ENCODE data around the gene C16orf86.
A peak's percentile ranks its signal among the peaks of the same experiment; 100 is the strongest.

Gene C16orf86

GRCh38 chr16:67647111-67647651 lies 19.4 kb upstream of the C16orf86 start:
- Histone ChIP-seq H3K4me1 (ENCODE audit: control insufficient read depth, insufficient read depth, low read length) (peaks cover 5% of the 10 kb centered on the region), H3K9me3 (ENCODE audit: control insufficient read depth, insufficient read depth, low read length) (no peaks in the 10 kb centered on the region), H3K4me3 (ENCODE audit: low read length) (no peak overlapping the region), H3K27me3 (ENCODE audit: control insufficient read depth, insufficient read depth, low read length) (no peaks in the 10 kb centered on the region), H3K27ac (ENCODE audit: low read length) (no peak overlapping the region), H3K36me3 (ENCODE audit: control insufficient read depth, insufficient read depth, low read length) (peaks cover 8% of the 10 kb centered on the region)
- no peak for DNase-seq (ENCODE audit: low read depth, low spot score)
- WGBS (ENCODE audit: insufficient coverage, insufficient read length): no CpG with 5 or more reads among the region's 15 CpGs

DNA sequence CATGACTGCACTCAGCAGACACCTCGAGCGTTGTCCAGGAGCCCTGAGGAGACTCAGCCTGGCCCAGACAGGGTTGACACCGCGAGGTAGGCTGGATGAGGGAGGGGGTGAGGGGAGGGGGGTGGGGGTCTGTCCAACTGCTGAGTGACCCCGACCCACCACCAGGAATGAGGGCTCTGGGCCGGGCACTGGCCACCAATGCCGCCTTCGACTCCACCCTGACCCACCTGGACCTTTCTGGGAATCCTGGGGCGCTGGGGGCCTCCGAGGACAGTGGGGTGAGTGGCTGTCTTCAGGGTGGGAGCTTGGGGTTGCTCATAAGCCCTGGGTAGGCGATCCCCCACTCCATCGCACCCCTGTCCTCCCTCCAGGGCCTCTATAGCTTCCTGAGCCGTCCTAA lies 18.9 kb upstream of the C16orf86 start:
- no CpG with 5 or more reads among the region's 13 CpGs for WGBS (ENCODE audit: insufficient coverage, insufficient read length)
- Histone ChIP-seq H3K9me3 (ENCODE audit: control insufficient read depth, insufficient read depth, low read length) (no peaks in the 10 kb centered on the region), H3K36me3 (ENCODE audit: control insufficient read depth, insufficient read depth, low read length) (peaks cover 8% of the 10 kb centered on the region), H3K4me3 (ENCODE audit: low read length) (no peak overlapping the region), H3K27me3 (ENCODE audit: control insufficient read depth, insufficient read depth, low read length) (no peaks in the 10 kb centered on the region), H3K27ac (ENCODE audit: low read length) (no peak overlapping the region), H3K4me1 (ENCODE audit: control insufficient read depth, insufficient read depth, low read length) (peaks cover 5% of the 10 kb centered on the region)
- DNase-seq (ENCODE audit: low read depth, low spot score): no peak

- no peak overlapping the region for H3K27ac ChIP-seq (ENCODE audit: low read length)
- no CpG with 5 or more reads among the region's 65 CpGs for WGBS (ENCODE audit: insufficient coverage, insufficient read length)
- peaks cover 5% of the 10 kb centered on the region for H3K4me1 ChIP-seq (ENCODE audit: control insufficient read depth, insufficient read depth, low read length)
- peaks cover 8% of the 10 kb centered on the region for H3K36me3 ChIP-seq (ENCODE audit: control insufficient read depth, insufficient read depth, low read length)
- no peaks in the 10 kb centered on the region for H3K27me3 ChIP-seq (ENCODE audit: control insufficient read depth, insufficient read depth, low read length)
- H3K9me3 ChIP-seq (ENCODE audit: control insufficient read depth, insufficient read depth, low read length): no peaks in the 10 kb centered on the region
- DNase-seq (ENCODE audit: low read depth, low spot score): no peak
- H3K4me3 ChIP-seq (ENCODE audit: low read length): no peak overlapping the region
Measured at GRCh38 chr16:67648088-67648763, 18.4 kb upstream of the C16orf86 start.

DNA sequence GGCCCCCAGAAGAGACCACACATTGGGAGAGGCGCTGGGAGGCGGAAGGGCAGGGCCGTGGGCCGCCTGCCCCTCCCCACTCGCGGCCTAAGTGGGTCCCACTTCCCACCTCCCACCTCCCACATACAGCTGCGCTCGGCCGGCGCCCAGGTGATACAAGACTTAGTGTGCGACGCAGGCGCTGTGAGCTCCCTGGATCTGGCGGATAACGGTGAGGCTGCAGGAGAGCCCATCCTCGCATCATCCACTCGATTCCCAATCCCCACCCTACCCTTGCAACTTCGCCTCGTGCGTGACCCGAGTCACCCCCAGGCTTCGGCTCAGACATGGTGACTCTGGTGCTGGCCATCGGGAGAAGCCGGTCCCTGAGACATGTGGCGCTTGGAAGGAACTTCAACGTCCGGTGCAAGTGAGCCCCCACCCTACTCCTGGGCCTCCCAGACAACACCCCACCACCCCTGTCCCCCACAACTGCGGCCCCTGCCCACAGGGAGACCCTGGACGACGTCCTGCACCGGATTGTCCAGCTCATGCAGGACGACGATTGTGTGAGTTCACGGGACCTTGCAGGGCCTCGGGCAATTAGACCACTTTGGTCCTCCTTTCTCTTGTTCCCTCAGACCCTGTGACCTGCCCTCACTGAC lies 17.7 kb upstream of the C16orf86 start:
- peaks cover 8% of the 10 kb centered on the region for H3K36me3 ChIP-seq (ENCODE audit: control insufficient read depth, insufficient read depth, low read length)
- no peaks in the 10 kb centered on the region for H3K27me3 ChIP-seq (ENCODE audit: control insufficient read depth, insufficient read depth, low read length)
- no CpG with 5 or more reads among the region's 35 CpGs for WGBS (ENCODE audit: insufficient coverage, insufficient read length)

GRCh38 chr16:67649494-67649931 lies 17.1 kb upstream of the C16orf86 start:
- DNase-seq (ENCODE audit: low read depth, low spot score): no peak
- no peaks in the 10 kb centered on the region for H3K27me3 ChIP-seq (ENCODE audit: control insufficient read depth, insufficient read depth, low read length)
- H3K27ac ChIP-seq (ENCODE audit: low read length): no peak overlapping the region
- peaks cover 7% of the 10 kb centered on the region for H3K4me1 ChIP-seq (ENCODE audit: control insufficient read depth, insufficient read depth, low read length)
- H3K36me3 ChIP-seq (ENCODE audit: control insufficient read depth, insufficient read depth, low read length): peaks cover 8% of the 10 kb centered on the region
- no peaks in the 10 kb centered on the region for H3K9me3 ChIP-seq (ENCODE audit: control insufficient read depth, insufficient read depth, low read length)
- no CpG with 5 or more reads among the region's 34 CpGs for WGBS (ENCODE audit: insufficient coverage, insufficient read length)
- H3K4me3 ChIP-seq (ENCODE audit: low read length): no peak overlapping the region

More for the DNA sequence above, 17.7 kb upstream of the C16orf86 start:
- Histone ChIP-seq H3K4me3 (ENCODE audit: low read length) (no peak overlapping the region), H3K4me1 (ENCODE audit: control insufficient read depth, insufficient read depth, low read length) (peaks cover 7% of the 10 kb centered on the region), H3K9me3 (ENCODE audit: control insufficient read depth, insufficient read depth, low read length) (no peaks in the 10 kb centered on the region), H3K27ac (ENCODE audit: low read length) (no peak overlapping the region)
- DNase-seq (ENCODE audit: low read depth, low spot score): no peak

DNA sequence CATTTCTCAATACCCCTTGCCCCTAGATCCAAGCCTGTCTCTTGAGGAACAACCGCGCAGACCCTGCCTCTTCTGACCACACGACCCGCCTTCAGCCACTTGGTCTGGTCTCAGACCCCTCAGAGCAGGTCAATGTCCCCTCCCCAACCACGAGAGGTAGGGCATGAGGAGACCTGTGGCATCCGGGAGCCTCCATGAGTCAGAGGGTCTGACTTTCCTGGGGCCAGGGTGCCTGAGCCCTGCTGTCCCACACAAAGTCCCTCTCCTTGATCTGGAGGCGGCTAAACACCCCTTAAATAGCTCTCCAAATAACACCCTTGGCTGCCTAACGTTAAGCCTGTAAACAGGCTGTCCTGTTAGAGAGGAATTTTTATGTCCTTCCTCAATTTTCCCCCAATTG lies 16.6 kb upstream of the C16orf86 start:
- no CpG with 5 or more reads among the region's 8 CpGs for WGBS (ENCODE audit: insufficient coverage, insufficient read length)
- H3K9me3 ChIP-seq (ENCODE audit: control insufficient read depth, insufficient read depth, low read length): no peaks in the 10 kb centered on the region
- H3K4me1 ChIP-seq (ENCODE audit: control insufficient read depth, insufficient read depth, low read length): peaks cover 7% of the 10 kb centered on the region
- no peak overlapping the region for H3K27ac ChIP-seq (ENCODE audit: low read length)
- no peak for DNase-seq (ENCODE audit: low read depth, low spot score)
- H3K4me3 ChIP-seq (ENCODE audit: low read length): no peak overlapping the region
- peaks cover 8% of the 10 kb centered on the region for H3K36me3 ChIP-seq (ENCODE audit: control insufficient read depth, insufficient read depth, low read length)
- H3K27me3 ChIP-seq (ENCODE audit: control insufficient read depth, insufficient read depth, low read length): no peaks in the 10 kb centered on the region

DNA sequence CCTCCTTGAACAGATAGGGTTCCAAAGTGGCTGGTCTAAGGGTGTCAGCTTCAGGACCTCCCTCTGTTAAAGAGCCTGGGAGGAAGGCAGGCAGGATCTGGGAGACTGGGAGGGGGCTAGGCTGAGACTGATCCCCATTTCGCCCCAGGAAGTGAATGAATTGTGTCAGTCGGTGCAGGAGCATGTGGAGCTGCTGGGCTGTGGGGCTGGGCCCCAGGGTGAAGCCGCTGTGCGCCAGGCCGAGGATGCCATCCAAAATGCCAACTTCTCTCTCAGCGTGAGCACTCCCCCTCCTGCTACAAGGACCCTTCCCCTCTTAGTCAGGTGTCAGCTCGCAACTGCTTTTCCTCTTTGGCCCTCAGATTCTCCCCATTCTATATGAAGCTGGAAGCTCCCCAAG lies 15.6 kb upstream of the C16orf86 start:
- no peak for DNase-seq (ENCODE audit: low read depth, low spot score)
- H3K27ac ChIP-seq (ENCODE audit: low read length): no peak overlapping the region
- no CpG with 5 or more reads among the region's 7 CpGs for WGBS (ENCODE audit: insufficient coverage, insufficient read length)
- H3K9me3 ChIP-seq (ENCODE audit: control insufficient read depth, insufficient read depth, low read length): no peaks in the 10 kb centered on the region
- no peak overlapping the region for H3K4me3 ChIP-seq (ENCODE audit: low read length)
- no peaks in the 10 kb centered on the region for H3K27me3 ChIP-seq (ENCODE audit: control insufficient read depth, insufficient read depth, low read length)
- H3K36me3 ChIP-seq (ENCODE audit: control insufficient read depth, insufficient read depth, low read length): peaks cover 8% of the 10 kb centered on the region
- peaks cover 6% of the 10 kb centered on the region for H3K4me1 ChIP-seq (ENCODE audit: control insufficient read depth, insufficient read depth, low read length)

DNA sequence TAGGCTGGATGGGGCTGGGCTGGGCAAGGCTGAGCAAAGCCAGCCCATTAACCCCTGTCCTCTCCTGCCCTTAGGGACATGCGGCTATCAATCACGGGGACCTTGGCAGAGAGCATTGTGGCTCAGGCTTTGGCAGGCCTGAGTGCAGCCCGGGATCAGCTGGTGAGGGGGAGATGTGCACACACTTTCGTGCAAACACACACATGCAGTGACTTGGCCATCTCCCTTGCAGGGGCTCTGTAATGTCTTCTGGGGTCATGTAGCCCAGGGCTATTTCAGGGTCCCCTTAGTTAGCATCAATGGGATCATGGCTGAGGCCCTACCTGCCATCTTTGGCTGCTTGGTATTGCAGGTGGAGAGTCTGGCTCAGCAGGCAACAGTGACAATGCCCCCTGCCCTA lies 14.8 kb upstream of the C16orf86 start:
- peaks cover 8% of the 10 kb centered on the region for H3K36me3 ChIP-seq (ENCODE audit: control insufficient read depth, insufficient read depth, low read length)
- H3K27me3 ChIP-seq (ENCODE audit: control insufficient read depth, insufficient read depth, low read length): no peaks in the 10 kb centered on the region
- no peaks in the 10 kb centered on the region for H3K9me3 ChIP-seq (ENCODE audit: control insufficient read depth, insufficient read depth, low read length)
- peaks cover 5% of the 10 kb centered on the region for H3K4me1 ChIP-seq (ENCODE audit: control insufficient read depth, insufficient read depth, low read length)
- DNase-seq (ENCODE audit: low read depth, low spot score): no peak
- no peak overlapping the region for H3K4me3 ChIP-seq (ENCODE audit: low read length)
- no CpG with 5 or more reads among the region's 4 CpGs for WGBS (ENCODE audit: insufficient coverage, insufficient read length)
- H3K27ac ChIP-seq (ENCODE audit: low read length): no peak overlapping the region

- WGBS (ENCODE audit: insufficient coverage, insufficient read length): no CpG with 5 or more reads among the region's 59 CpGs
- peaks cover 8% of the 10 kb centered on the region for H3K36me3 ChIP-seq (ENCODE audit: control insufficient read depth, insufficient read depth, low read length)
- DNase-seq (ENCODE audit: low read depth, low spot score): no peak
- peaks cover 5% of the 10 kb centered on the region for H3K4me1 ChIP-seq (ENCODE audit: control insufficient read depth, insufficient read depth, low read length)
- H3K4me3 ChIP-seq (ENCODE audit: low read length): peak overlapping the region; percentile 55; the same call in 1 of the 2 replicates
- H3K9me3 ChIP-seq (ENCODE audit: control insufficient read depth, insufficient read depth, low read length): no peaks in the 10 kb centered on the region
- H3K27ac ChIP-seq (ENCODE audit: low read length): no peak overlapping the region
- H3K27me3 ChIP-seq (ENCODE audit: control insufficient read depth, insufficient read depth, low read length): no peaks in the 10 kb centered on the region
Measured at GRCh38 chr16:67652578-67653127, 14.0 kb upstream of the C16orf86 start.

DNA sequence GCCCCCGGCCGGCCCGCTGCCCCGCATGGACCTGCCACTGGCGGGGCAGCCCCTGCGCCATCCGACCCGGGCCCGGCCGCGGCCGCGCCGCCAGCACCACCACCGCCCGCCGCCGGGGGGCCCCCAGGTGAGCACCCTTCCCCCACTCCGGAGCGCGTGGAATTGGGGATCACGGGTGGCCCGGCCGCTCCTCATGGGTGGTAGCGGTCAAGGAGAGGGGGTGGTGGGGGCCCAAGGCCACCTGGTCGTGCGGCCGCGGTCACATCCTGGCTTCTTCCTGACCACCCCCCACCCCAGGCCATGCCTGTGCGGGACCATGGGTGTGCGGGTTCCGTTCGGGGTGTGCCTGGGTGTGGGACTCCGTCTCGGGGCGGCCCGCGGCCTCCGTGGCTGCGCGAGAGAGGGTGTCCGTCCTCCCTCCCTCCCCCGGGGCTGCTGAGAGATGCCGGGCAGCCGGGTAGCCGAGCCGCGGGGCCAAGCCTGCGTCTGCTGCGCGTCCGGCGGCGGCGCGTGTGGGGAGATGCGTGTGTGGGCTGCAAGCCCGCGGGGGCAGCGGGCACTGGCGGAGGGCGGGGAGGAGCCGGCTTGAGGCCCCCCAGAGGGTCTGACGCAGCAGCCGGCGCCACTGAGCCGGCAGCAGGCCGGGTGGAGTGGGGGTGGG lies 13.4 kb upstream of the C16orf86 start:
- Histone ChIP-seq H3K36me3 (ENCODE audit: control insufficient read depth, insufficient read depth, low read length) (peaks cover 11% of the 10 kb centered on the region), H3K27ac (ENCODE audit: low read length) (no peak overlapping the region), H3K9me3 (ENCODE audit: control insufficient read depth, insufficient read depth, low read length) (no peaks in the 10 kb centered on the region), H3K4me3 (ENCODE audit: low read length) (peak overlapping the region; percentile 55; the same call in 1 of the 2 replicates), H3K4me1 (ENCODE audit: control insufficient read depth, insufficient read depth, low read length) (peaks cover 5% of the 10 kb centered on the region), H3K27me3 (ENCODE audit: control insufficient read depth, insufficient read depth, low read length) (no peaks in the 10 kb centered on the region)
- DNase-seq (ENCODE audit: low read depth, low spot score): no peak
- no CpG with 5 or more reads among the region's 68 CpGs for WGBS (ENCODE audit: insufficient coverage, insufficient read length)
